Medulla oblongata (tissue), 1 donor: Measurements from ENCODE around the gene APH1B.
"Not testable (repeated sequence)": the region's sequence is repeated elsewhere in the genome, so short reads cannot be mapped to it uniquely, and the experiment has no call there.

Experiments used
- DNase-seq: peaks from one replicate; pipeline ENCODE4 v3.0.0-alpha.2; 2015; ENCODE audit errors: extremely low spot score

The APH1B gene

GRCh38 chr15:63331456-63331855, 54.1 kb downstream of the APH1B start:
- no peak for DNase-seq

GRCh38 chr15:63332367-63333124, 55.1 kb downstream of the APH1B start:
- DNase-seq: no peak

- DNase-seq: no peak
Observed at GRCh38 chr15:63334821-63335220, 57.4 kb downstream of the APH1B start.

- no peak for DNase-seq
Observed at GRCh38 chr15:63335543-63336240, 58.3 kb downstream of the APH1B start.

- DNase-seq: no peak
Observed at GRCh38 chr15:63337046-63337445, 59.6 kb downstream of the APH1B start.

- DNase-seq: no peak
Observed at GRCh38 chr15:63338170-63338569, 60.8 kb downstream of the APH1B start.

- DNase-seq: no peak
Observed at GRCh38 chr15:63339006-63339766, 61.8 kb downstream of the APH1B start.

GRCh38 chr15:63339836-63340235, 62.4 kb downstream of the APH1B start:
- no peak for DNase-seq

GRCh38 chr15:63340353-63340752, 62.9 kb downstream of the APH1B start:
- DNase-seq: no peak

- DNase-seq: no peak
Observed at GRCh38 chr15:63340878-63341277, 63.5 kb downstream of the APH1B start.

- DNase-seq: no peak
Observed at GRCh38 chr15:63341898-63342297, 64.5 kb downstream of the APH1B start.

- DNase-seq: not testable (repeated sequence)
Observed at GRCh38 chr15:63342996-63343562, 65.7 kb downstream of the APH1B start.

GRCh38 chr15:63344731-63345390, 67.5 kb downstream of the APH1B start:
- DNase-seq: no peak

GRCh38 chr15:63345391-63345752, 68.0 kb downstream of the APH1B start:
- no peak for DNase-seq

GRCh38 chr15:63347074-63347857, 69.9 kb downstream of the APH1B start:
- DNase-seq: no peak

- peak; percentile 86 for DNase-seq
Observed at GRCh38 chr15:63348392-63348791, 71.0 kb downstream of the APH1B start.

- no peak for DNase-seq
Observed at GRCh38 chr15:63349156-63349555, 71.8 kb downstream of the APH1B start.

- DNase-seq: no peak
Observed at GRCh38 chr15:63349621-63350020, 72.2 kb downstream of the APH1B start.

GRCh38 chr15:63350178-63350621, 72.8 kb downstream of the APH1B start:
- DNase-seq: peak; percentile 41

- DNase-seq: no peak
Observed at GRCh38 chr15:63351170-63351569, 73.8 kb downstream of the APH1B start.

- no peak for DNase-seq
Observed at GRCh38 chr15:63352808-63353207, 75.4 kb downstream of the APH1B start.
